Fibroblast of skin of abdomen (primary cell): ENCODE measurements around the gene CYP26C1.

Experiments used
- DNase-seq: peaks from one replicate; pipeline ENCODE4 v3.0.0-alpha.2; 2013

CYP26C1 gene

GRCh38 chr10:93063977-93064660 lies 3.5 kb downstream of the CYP26C1 start:
- no peak for DNase-seq

- no peak for DNase-seq
Measured at GRCh38 chr10:93064874-93065660, 4.5 kb downstream of the CYP26C1 start.

GRCh38 chr10:93065675-93066543 lies 5.3 kb downstream of the CYP26C1 start:
- no peak for DNase-seq

GRCh38 chr10:93066544-93066913 lies 5.9 kb downstream of the CYP26C1 start:
- no peak for DNase-seq

DNA sequence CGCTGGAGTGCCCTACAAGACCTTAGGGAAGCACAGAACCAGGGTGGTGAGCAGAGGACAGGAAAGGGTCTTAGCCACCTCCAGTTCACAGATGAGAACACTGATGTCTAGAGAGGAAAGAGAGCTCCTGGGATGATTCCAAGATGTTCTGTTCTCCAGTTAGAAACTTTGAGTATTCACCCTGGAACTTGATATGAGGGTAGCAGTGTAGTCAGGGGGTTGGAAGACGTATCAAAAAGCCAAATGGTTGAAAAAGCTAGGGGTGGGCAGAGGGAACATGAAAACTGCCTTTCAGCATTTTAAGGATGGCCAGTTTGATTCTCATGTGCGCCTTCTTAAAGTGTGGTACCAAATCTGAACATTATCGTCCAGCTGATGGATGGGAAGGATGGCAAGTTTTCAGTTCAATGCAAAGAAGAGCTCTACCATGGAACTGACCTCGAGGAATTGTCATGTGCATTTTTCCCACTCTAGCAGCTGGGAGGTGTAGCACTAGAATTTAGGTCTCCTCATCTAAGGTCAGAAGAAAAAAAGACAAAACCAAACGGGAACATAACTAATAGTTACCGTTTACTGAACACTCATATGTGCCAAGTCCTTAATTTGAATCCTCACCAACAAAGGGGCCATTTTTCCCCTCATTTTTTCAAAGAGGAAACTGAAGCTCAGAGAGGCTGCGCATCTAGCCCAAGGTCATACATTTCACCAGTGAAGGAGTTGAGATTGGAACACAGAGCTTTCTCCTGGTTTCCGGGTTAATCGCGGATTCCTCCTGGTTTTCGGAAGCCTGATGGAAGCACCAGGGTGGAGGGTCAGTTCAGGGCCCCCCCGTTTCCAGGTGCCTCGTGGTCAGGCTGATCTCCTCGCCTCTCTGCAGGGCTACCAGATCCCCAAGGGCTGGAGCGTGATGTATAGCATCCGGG lies 7.1 kb downstream of the CYP26C1 start:
- DNase-seq: no peak

DNA sequence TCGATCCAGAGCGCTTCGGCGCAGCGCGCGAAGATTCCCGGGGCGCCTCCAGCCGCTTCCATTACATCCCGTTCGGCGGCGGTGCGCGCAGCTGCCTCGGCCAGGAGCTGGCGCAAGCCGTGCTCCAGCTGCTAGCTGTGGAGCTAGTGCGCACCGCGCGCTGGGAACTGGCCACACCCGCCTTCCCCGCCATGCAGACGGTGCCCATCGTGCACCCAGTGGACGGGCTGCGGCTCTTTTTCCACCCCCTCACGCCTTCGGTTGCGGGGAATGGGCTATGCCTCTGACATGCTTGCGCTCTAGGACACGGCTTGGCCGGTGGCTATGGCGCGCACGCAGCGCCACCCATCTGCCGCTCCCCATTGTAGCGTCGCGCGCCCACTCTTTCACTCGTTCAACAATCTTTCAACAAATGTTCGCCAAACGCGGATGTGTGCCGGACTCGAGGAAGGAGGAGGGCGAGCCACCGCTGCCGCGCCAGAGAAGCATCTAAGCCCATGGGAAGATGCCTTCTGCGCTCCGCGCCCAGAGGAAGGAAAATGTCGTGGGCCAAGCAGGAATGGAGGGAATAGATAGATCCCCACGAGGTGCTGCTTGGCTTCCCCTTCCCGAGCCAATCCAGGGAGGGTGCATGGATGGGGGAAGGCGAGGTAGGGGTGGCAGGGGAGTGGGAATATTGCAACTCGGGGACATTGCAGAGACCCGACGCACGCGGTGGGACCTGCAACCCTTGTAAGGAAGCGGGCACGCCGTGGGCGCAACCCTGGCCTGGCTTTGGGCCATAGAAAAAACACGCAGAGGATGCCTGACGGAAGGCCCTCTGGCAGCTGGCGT lies 8.0 kb downstream of the CYP26C1 start:
- DNase-seq: peak; percentile 33

DNA sequence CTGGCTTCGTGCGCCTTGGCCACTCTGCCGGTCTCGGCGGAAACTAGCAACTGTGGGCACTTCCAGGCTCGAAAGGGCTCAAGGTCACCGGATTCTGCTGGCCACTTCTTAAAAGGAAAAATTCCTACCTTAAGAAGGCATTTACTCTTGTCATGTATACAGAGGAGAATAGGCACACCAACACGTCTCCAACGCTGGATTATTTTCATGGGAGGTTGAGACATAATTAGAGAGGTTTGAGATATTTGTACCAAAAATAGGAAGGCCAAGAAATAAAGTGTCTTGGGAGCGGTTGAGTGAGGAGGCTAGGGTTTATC lies 8.6 kb downstream of the CYP26C1 start:
- no peak for DNase-seq

GRCh38 chr10:93070378-93071176 lies 10.0 kb downstream of the CYP26C1 start:
- DNase-seq: no peak

GRCh38 chr10:93071177-93071472 lies 10.5 kb downstream of the CYP26C1 start:
- DNase-seq: no peak

GRCh38 chr10:93071674-93072224 lies 11.2 kb downstream of the CYP26C1 start:
- no peak for DNase-seq

GRCh38 chr10:93072225-93072712 lies 11.7 kb downstream of the CYP26C1 start:
- DNase-seq: no peak

- DNase-seq: no peak
Measured at GRCh38 chr10:93072713-93073538, 12.3 kb downstream of the CYP26C1 start.

GRCh38 chr10:93073539-93074146 lies 13.0 kb downstream of the CYP26C1 start, which contains the start of gene CYP26A1:
Gene CYP26A1 (plus strand): TSS chr10:93073893. CDS start chr10:93073935, 42 bp downstream.
- no peak for DNase-seq

DNA sequence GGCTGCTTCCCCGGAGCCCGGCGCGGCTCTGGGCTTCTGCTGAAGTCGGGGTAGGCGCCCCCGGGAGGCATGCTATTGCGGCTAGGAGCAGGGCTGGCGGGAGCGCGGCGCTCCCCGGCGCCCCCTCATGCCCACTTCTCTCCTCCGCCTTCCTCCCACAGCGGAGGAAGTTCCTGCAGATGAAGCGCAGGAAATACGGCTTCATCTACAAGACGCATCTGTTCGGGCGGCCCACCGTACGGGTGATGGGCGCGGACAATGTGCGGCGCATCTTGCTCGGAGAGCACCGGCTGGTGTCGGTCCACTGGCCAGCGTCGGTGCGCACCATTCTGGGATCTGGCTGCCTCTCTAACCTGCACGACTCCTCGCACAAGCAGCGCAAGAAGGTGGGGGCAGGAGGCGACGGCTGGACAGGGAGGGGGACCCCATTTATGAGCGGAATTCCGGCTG lies 13.6 kb downstream of the CYP26C1 start:
- no peak for DNase-seq

- DNase-seq: no peak
Measured at GRCh38 chr10:93074597-93075368, 14.2 kb downstream of the CYP26C1 start.

DNA sequence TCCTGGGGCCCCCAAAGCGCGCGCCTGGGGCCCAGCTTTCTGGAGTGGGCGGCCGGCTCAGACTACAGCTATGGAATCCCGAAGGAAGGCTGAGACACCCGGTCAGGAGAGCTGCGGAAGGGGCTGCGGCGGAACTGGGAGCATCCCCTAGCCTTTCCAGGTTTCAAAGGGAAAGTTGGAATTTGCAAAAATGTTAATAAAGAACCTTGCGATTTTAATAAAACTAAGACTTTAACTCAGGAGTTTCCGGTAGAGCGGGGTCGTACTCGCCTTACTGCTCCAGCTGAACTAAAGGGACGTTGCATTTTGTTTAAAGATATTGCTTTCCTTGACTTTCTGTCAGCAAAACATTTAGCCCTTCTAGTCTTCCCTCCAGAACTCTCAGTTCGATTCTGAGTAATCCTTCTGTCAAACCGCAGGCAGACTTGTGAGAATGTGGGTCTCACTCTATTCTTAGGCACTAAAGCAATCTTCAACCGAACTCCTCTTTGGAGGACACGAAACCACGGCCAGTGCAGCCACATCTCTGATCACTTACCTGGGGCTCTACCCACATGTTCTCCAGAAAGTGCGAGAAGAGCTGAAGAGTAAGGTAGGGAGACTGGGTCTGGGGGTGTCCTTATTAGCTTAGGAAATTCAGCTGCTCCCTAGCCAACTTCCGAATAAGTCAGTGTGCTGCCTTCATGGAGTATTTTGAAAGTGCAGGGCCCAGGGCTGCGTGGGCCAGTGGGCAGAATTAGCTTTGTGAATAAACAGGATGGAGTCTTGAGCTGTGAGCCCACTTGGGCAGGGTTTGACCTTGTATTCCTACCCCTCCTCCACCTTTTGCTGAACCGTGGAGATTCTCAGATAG lies 15.0 kb downstream of the CYP26C1 start:
- no peak for DNase-seq

DNA sequence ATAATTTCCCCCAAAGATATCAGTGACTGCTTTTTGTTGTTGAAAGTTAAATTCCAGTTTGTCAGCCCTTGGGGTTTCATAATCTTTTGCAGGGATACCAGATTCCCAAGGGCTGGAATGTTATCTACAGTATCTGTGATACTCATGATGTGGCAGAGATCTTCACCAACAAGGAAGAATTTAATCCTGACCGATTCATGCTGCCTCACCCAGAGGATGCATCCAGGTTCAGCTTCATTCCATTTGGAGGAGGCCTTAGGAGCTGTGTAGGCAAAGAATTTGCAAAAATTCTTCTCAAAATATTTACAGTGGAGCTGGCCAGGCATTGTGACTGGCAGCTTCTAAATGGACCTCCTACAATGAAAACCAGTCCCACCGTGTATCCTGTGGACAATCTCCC lies 16.3 kb downstream of the CYP26C1 start:
- no peak for DNase-seq
